ENCODE measurements around the gene FUT9.

DNA sequence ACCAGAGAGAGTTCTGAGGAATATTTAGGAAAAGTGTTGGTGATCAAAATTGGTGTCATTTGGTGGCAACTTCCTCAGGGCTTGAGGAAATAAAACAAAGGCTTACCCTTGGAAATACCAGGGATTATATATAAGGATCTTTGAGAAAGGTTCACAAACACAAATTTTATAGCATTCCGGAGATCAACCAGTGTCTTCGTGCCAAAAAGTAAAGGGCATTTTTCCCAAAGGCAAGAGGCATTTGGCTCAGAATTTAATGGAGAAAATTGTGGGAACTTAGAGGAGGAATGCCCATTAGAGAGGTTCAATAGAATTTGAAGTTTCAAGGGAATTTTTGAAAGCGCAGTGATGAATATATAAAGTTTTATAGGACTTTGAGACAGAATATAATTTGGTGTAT, 179.5 kb downstream of the FUT9 start:
- no peak for TF ChIP-seq CTCF (IDR thresholded peaks at IDR 0.05)
- no peak for TF ChIP-seq EZH2 (IDR thresholded peaks at IDR 0.05)
- TF ChIP-seq EZH2phosphoT487 (IDR thresholded peaks at IDR 0.05): no peak

Data from neural progenitor cell (in vitro differentiated cells).